Measurements from ENCODE around the gene HLCS.

DNA sequence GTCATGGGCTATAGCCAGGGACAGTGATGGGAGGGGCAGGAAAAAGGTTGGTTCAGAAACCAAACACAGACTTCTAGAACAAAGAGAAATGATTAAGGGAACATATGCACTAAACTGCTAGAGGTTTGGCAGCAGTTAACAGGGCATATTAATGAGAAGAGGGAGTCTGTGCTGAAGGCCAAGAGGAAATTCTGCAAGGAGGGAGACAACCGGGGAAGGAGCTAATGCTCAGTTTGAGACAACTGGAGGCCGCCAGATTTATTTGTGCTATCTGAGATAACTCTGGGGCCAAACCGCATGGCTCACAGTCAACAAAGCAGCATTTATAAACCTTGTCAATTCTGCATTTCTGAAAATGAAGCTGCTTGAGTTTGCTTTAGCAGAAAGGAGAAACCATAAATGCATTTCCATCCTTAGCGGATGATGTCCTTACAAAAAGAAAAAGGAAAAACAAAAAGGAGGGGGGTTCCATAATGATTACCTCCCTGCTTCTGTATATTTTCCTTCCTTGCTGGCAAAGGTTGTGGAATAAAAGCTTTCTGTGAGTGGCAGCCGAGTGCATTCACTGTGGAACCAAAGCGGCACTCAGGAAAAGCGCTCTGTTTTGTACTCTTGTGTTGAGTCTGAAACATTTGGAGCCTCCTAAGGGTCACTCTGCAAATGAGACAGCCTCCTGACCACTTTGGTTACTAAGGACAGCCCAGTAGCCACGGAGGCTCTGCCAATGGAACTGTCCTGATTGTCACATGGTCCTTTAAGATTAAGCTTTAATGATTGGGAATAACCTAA lies 197.2 kb downstream of the HLCS start:
- TF ChIP-seq, protein P1, sequence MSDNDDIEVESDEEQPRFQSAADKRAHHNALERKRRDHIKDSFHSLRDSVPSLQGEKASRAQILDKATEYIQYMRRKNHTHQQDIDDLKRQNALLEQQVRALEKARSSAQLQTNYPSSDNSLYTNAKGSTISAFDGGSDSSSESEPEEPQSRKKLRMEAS (IDR thresholded peaks at IDR 0.05; ENCODE audit: low read depth), result no peak
- TF ChIP-seq, protein P2, sequence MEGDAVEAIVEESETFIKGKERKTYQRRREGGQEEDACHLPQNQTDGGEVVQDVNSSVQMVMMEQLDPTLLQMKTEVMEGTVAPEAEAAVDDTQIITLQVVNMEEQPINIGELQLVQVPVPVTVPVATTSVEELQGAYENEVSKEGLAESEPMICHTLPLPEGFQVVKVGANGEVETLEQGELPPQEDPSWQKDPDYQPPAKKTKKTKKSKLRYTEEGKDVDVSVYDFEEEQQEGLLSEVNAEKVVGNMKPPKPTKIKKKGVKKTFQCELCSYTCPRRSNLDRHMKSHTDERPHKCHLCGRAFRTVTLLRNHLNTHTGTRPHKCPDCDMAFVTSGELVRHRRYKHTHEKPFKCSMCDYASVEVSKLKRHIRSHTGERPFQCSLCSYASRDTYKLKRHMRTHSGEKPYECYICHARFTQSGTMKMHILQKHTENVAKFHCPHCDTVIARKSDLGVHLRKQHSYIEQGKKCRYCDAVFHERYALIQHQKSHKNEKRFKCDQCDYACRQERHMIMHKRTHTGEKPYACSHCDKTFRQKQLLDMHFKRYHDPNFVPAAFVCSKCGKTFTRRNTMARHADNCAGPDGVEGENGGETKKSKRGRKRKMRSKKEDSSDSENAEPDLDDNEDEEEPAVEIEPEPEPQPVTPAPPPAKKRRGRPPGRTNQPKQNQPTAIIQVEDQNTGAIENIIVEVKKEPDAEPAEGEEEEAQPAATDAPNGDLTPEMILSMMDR (IDR thresholded peaks at IDR 0.05), result no peak
- TF ChIP-seq EZH2phosphoT487 (IDR thresholded peaks at IDR 0.05; ENCODE audit: borderline replicate concordance, low read depth) (no peak), YY1 (IDR thresholded peaks at IDR 0.05; ENCODE audit: low read depth) (no peak), CHD2 (IDR thresholded peaks at IDR 0.05; ENCODE audit: low read length, partially characterized antibody) (no peak), TAF1 (IDR thresholded peaks at IDR 0.05; ENCODE audit: borderline replicate concordance, low read depth, low read length) (no peak), NRF1 (IDR thresholded peaks at IDR 0.05; ENCODE audit: low read depth, low read length) (no peak), GATA2 (CRISPR knock-in tag; IDR thresholded peaks at IDR 0.05) (no peak), POLR2AphosphoS5 (IDR thresholded peaks at IDR 0.05; ENCODE audit: low read depth, low read length) (no peak)
- TF ChIP-seq, protein P3, sequence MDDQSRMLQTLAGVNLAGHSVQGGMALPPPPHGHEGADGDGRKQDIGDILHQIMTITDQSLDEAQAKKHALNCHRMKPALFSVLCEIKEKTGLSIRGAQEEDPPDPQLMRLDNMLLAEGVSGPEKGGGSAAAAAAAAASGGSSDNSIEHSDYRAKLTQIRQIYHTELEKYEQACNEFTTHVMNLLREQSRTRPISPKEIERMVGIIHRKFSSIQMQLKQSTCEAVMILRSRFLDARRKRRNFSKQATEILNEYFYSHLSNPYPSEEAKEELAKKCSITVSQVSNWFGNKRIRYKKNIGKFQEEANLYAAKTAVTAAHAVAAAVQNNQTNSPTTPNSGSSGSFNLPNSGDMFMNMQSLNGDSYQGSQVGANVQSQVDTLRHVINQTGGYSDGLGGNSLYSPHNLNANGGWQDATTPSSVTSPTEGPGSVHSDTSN (IDR thresholded peaks at IDR 0.05), result no peak
